HG02981 (cell line): Measurements from ENCODE around the gene CAMKMT.

ENCODE experiments used
- ATAC-seq: cut with Tn5 transposase; IDR thresholded peaks from one replicate; pipeline ENCODE4 v1.9.1; 2021; ENCODE audit warnings: mild to moderate bottlenecking, moderate library complexity; ENCODE audit not compliant: unreplicated experiment

CAMKMT gene

DNA sequence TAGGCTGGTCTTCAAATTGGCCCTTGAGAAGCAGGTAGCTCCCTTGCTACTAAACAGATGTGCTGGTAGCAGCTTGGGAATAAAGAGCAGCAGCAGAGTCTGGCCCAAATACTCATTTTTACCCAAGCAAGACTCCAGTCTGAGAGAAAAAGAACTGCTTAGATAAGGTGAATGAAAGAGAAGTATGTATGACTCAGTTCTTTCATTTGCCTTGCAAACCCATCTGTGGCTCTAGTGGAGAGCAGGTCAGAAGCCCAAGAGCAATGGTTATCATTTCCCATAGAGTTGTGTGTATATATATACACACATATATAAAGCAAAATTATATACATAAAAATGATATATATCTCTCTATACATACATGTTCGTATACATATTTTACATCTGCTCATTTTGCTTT is 80.3 kb downstream of the CAMKMT start:
- ATAC-seq = no peak

DNA sequence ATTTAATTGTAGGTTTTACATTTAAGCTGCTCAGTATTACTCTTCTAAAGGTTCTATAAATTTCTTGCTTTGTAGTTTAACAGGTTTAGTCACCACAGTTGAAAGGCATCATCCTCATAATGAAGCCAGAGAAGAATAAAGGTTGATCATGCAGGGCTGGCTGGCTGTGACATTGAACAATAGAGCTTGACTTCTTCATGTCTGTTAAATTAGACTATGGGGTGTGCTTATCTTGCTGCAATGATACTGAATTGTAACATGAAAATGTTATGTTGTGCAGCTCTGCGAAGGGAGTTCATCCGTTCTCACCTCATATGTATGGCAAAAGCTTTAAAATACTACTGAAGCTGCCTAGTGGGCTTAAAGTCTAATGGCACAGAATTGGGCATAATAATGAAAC is 81.8 kb downstream of the CAMKMT start:
- no peak for ATAC-seq

DNA sequence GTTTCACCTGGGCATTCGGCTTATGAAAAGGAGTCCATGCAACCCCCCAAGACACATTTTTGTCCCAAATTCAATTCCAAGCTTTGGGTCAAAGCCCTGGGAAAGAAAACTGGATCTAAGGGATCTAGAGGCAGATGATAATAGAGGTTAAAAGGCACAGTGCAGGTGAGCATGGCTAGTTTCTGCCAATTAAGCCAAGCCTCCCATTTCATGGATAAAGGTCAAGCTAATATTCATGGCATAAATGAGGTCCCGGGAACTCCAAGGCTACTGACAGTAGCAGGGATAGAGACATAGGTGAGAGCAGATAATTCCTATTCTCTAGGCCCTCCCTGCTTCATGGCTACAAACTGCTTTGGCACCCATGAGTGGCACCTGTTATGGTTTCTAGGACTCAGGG is 83.1 kb downstream of the CAMKMT start:
- no peak for ATAC-seq

DNA sequence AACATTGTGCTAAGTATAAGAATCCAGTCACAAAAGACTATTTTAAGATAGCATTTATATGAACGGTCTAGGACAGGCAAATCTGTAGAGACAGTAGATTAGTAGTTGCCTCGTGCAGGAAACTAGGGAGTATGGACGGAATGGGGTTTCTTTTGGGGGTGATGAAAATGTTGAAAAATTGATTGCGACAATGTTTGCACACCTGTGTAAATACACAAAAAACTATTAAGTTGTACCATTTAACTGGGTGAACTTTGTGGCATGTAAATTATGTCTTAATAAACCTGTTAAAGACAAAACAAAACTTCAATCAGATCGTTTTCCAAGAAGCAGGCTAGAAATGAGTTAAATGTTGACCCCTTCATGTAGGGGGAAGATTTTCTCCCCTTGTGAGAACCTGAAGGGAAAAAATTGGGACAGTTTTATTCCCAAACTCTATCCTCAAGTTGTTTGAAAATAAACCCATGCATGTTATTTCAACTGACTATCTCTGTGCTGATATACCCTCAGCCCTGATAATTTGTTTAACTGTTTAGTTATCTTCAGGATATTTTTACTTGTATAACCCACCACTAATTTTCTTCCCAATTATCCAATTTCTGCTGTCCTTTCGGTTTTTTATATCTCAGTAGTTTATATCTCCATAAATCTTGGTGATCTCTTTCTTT is 87.2 kb downstream of the CAMKMT start:
- no peak for ATAC-seq

DNA sequence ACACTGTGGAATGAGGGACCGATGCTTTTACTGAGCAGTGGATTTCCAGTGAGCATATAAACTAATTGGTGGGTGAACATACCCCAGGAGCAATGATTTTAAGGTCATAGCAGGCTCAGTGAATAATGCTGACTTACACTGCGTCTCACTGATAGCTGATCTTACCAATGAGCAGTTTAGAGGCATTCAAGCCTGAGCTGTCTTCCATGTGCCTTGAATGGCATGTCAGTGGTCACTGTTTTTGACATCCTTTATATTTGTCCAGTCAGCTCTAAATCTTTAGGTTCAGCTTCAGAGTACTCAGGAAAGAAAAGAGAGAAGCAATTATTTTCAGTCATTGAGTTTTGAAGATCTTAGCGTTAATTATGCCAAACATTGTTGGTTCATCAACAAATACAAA is 88.3 kb downstream of the CAMKMT start:
- no peak for ATAC-seq

DNA sequence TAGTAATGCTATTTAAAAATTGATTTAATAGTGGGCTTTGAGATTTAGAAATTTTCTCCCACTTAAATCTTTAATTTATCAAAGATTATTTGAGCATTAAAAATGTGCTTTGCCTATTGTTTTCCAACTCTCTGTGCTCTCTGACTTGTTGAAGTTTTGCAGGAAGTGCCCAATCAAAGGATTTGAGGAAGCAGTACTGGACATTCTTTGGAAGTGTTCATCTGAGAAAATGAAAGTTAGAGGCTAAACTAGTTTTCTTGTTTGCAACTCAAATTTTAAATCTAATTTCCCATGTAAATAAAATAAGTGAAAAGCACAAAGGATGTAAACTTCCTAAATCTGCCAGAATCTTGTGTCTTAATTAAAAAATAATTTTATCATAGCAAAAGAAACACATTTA is 89.1 kb downstream of the CAMKMT start:
- no peak for ATAC-seq

DNA sequence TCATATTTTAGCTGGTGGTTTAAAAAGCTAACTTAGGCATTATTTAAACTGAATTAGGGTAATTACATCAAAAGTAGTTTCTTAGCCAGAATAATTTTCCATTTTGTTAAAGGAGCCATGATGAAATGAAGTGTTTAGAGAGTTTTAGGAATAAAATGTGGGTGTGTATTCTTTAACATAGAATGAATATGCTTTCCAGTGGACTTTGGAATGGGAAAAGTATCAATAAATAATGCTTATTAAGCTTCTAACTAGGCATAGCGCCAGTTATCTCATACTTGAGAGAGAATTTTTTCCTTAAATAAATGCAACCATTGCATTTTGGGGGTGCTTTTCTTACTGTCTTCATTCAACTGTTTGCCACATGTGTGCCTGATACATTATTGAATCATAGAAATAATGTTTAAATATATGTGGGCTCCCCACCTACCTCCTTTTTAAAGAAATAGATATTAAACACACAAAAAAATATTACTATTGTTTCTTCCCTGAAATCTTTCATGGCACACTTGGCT is 90.4 kb downstream of the CAMKMT start:
- ATAC-seq = no peak

DNA sequence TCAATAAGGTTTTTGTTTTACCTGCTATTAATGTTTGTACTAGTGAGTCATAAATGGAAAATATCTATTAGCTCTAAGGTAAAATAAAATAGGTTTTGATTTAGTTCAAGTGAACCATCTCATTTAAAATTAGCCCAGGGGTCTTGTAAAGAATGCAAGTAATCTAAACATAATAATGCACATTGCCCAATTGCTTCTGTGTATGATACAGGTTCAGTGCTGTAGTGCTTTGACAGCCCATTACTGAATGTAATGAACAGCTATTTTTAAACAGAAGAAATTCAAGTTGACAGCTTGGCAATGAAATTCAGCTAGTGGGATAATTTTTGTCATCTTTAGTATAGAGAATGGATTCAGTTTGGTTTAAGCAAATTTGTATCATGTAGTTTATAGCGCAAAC is 91.5 kb downstream of the CAMKMT start:
- ATAC-seq = no peak

DNA sequence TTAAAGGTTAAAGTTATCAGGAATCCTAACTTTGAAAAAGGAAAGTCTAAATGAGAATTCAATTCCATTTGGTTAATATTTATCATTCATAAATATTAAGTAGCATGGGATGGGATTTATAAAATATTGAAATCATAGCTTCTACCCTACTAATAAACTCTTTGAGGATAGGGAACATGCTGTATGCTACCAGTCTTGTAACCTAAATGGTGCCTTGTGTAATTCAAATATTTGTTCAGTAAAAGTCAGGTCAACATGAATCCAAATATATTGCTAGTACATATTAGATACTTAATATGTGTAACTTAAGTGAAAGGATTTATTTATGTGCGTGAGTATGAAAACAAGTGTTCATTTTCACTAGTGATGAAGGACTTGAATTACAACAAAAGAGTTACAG is 94.1 kb downstream of the CAMKMT start:
- no peak for ATAC-seq

DNA sequence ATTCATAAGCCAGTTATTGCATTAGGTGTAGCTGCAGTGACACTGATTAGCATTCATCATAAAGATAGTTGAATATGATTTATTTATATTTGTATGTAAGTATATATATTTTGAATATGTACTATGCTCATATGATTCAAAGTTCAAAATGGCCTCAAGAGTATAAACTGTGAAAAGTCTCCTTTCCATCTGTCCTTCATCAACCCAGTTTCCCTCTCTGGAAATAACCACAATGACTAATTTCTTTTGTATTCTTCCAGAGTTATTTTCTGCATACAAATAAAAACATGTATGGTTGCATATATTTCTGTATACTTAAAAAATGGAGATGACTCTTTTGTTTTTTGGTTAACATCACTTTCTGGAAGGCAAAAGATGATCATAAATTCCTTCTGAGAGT is 95.2 kb downstream of the CAMKMT start:
- no peak for ATAC-seq

DNA sequence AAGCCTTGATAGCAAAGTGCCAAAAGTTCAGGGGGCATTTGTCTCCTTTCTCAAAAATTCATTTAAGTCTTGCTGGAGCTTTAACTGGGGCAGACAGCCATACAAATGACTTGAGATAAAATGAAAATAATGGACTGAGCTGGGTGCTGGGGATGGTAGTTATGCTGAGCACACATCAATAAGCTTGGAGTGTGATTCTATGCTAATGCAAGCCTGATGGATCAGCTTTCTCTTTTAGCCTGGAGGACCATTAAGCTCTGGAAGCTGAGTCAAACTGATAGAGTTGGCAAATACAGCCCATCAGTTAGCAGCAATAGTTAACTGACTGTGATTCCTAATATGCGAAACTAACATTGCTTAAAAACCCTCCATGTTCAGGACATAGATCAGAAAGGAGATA is 98.0 kb downstream of the CAMKMT start:
- ATAC-seq = no peak

DNA sequence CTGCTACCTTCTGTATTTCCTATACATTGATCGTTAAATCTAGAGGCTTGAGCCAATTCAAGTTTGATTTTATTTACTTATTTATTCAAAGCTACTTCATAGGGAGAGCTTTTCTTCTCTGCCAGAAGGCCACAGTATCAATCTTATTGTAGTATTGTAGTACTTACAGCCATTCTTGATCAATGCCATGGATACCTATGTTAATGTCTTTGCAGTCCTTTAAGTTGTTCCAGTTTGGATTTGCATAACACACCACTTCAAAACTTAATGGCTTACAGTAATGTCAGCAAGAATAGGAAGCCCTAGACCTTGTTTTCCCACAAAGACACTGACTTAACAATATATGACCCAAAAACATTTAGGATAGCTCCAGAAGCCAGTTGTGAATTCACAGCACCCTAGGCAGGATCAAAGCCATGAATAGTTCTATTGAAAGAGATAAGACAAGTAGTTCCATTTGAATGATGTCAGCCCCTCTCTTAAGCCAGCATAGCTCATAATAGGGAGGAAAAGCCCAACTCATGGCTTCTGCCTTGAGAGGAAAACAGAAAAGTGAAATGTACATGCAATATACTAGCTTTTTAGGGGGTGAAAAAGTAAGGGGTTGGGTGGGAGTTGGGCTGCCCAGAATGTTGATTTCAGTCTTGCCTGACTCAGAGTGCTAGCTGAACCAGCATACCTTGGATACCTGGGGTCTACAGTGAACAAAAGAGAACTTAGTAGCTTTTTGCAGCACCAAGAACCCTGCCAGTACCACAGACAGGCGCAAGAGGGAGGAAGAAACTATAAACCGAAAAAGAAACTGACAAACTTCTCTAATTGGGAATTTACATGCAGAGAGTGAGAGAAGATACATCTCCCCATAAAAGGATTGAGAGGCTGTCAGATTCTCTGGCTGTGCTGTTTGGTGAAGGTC is 101.4 kb downstream of the CAMKMT start:
- no peak for ATAC-seq

DNA sequence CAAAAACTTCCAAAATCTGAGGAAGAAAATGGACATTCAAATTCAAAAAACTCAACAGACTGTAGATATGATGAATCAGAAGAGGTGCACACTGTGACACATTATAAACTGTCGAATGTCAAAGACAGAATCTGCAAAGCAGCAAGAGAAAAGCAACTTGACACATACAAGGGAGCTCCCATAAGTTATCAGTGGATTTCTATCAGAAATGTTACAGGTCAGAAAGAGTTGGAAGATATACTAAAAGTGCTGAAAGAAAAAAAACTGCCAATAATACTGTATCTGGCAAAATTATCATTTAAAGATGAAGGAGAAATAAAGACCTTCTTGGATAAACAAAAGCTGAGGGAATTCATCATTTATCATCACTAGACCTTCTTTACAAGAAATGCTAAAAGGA is 102.7 kb downstream of the CAMKMT start:
- no peak for ATAC-seq

DNA sequence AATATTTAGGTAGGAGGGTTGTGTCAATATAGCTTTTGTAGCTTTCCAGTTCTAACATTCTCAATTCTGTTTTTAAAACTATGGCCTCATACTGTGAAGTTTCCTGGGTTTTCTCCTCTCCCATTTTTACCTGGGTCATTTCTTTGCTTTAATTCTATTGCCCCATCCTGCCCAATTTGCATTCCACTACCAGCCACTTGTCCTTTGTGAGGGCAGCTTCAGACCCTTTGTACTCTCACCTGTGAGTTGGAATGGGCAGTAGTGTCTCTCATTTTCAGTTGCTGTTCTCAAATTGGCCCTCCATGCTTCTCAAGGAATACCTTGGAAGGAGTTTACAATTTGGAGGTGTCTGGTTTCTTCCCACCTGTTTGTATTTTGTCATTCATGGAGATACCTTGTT is 108.4 kb downstream of the CAMKMT start:
- ATAC-seq = no peak

DNA sequence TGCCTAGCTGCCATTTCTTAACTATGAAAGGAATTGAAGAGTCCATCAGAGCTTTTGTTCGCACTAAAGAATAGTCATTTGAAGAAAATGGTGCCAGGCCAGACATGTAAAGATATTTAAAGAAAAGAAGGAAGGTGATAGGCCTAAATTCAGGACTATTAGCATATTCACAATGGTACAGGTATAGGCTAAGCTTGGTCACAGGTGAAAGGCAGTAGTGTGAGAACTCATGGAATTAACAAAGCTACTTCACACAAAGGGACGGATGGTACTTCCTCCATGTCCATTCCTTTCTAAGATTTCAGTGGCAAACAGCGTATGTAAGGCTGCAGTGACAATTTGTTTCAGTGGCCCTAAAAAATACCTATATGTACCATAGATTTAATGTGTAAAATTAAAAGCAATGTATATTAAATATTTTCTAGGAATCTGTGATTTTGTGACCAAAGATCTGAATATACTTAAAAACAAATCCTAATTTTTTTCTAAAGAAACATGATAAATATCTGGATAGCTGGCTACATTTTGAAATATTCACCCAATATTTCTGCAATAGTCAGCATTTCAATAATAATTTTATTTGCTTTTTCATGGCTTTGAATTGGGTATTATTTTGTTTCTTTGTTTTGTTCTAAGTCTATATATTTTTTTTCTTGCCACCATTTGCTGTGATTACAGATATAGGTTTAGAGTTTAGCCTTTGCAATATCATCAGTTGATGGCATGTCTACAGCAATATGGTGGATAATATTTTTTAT is 116.1 kb downstream of the CAMKMT start:
- ATAC-seq = no peak

DNA sequence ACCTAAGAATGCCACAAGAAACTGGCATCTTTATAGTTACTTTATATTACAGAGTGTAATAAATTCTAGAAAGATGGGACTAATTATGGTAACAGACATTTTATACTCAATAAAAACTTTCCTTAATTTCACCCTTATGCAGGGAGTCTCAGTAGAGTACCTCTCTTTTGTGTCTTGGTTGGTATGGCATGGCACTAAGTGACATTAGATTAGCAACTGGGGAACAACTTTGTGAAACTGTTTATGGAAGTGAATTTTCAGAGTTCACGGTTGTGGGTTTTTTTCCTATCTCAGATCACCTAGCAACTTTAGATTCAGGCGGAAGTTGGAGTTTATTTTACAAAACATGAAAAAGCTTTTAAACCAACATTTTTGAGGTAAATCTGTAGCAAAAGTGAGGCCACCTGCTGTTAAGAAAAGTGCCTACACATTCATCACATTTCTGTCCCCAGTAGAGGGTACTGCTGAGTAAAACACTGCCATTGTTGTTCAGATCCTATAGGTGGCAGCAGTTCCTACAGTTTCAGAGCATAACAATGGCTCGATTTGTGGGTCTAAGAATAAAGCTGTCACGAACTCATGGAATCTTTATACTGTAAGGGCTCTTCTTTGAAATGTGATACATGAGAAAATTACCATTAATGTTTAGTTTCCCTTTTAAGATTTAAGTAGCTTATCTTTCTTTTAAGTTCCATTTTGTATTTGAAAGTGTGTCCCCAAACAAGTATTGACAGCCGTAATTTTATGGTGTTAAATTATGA is 117.6 kb downstream of the CAMKMT start:
- ATAC-seq = peak; percentile 96

DNA sequence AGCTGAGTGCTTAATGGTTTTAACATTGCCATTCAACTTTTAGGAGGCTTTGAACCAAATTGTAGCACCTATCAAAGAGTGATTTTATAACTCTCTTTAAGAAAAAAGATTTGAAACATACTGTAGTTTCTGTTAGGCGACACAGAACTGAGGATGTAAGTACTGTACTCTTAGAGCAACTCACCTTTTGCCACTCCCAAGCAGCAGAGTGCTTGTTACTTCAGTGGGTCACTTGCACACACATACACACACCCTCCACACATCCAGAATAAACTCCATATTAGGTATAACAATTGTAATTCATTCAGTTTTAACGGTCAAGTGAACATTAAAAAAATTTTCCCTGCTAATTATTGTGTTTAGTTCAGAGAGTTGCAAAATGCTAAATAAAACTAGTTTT is 118.3 kb downstream of the CAMKMT start:
- no peak for ATAC-seq

DNA sequence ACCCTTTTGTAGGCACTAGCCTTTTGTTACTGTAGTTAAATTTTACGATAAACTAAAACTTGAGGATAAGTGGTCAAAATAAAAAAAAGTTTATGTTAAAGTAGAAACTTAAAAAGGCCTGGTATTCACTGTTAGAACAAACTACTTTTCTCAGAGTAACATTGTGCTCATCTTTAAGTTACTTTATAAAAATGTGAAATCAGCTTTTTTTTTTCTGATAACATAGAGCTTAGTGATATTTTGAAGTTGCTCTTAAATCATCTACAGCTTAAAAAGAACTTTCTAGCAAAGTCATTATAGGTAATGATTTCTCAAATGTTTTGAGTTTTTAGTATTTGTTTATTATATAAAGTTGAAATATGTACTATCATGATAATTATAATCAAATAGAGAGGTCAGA is 125.3 kb downstream of the CAMKMT start:
- ATAC-seq = no peak

DNA sequence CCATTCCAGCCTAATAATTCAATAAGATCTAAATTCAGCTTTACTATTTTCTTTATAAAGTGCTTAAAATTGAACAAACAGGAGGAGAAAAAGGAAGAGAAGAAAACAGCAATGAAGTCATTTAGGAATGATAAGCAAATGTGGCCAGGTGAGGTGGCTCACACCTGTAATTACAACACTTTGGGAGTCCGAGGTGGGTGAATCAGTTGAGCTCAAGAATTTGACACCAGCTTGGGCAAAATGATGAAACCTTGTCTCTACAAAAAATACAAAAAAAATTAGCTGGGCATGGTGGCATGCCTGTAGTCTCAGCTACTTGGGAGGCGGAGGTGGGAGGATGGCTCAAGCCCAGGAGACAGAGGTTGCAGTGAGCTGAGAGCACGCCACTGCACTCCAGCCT is 129.0 kb downstream of the CAMKMT start:
- no peak for ATAC-seq

DNA sequence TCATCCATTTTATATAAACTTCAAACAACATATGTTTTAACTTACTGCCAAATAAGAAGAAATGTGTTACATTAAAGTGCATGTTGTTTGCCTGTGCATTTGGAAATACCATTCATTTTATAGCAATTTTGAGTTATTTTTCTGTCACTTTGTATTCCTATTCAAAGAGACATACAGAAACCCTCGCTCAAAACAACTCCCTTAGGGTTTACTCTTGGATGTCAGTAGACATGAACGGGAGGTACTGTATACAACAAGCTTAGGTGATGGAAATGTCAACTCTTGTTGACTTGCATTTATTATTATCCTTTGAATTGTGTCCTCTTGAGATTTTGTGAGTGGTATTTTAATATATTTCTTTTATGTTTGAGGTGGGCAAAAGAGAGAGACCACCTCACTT is 132.3 kb downstream of the CAMKMT start:
- ATAC-seq = no peak

DNA sequence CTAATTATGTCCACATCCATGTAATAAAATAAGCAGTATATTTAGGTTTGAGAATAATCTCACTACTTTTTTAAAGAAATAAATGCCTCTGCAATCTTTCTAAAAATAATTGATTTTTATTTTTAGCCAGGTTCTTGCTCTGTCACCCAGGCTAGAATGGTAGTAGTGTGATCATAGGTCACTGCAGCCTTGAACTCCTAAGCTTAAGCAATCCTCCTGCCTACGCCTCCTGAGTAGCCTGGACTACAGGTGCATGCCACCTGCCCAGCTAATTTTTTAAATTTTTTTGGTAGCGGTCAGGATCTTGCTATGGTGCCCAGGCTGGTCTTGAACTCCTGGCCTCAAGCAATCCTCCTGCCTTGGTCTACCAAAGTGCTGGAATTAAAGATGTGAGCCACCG is 133.3 kb downstream of the CAMKMT start:
- ATAC-seq = no peak
